Measurements from ENCODE around the gene ZMYM2. TPM values are rescaled to one million over a fixed set of nuclear protein-coding genes. Genes with fewer than 3 reads are reported as not detected.

The ZMYM2 gene
- total RNA-seq, 1 donor from 2014 or later = 61.1 TPM

DNA sequence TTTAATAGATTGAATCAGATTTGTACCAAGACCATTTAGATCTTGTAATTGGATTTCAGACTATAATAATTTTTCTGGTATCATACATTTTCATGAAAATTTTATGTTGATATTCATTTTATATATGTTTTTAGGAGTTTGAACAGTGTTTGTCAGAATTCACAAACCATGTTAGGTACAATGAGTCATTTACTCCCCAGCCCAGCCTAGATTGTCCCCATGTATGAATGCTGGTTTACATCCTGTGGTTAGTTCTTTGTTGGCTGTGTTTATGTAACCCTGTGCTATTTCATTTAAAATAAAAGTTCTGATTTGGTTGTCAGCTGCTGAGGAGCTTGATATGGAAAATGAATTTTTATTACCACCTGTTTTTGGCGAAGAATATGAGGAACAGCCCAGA is 105.6 kb downstream of the ZMYM2 start:
- H3K27me3 ChIP-seq (ENCODE audit: control insufficient read depth, insufficient read depth, low read length) = no peaks in the 10 kb centered on the region
- no peak overlapping the region for H3K4me3 ChIP-seq (ENCODE audit: low read depth, low read length)
- TF ChIP-seq, protein P1, sequence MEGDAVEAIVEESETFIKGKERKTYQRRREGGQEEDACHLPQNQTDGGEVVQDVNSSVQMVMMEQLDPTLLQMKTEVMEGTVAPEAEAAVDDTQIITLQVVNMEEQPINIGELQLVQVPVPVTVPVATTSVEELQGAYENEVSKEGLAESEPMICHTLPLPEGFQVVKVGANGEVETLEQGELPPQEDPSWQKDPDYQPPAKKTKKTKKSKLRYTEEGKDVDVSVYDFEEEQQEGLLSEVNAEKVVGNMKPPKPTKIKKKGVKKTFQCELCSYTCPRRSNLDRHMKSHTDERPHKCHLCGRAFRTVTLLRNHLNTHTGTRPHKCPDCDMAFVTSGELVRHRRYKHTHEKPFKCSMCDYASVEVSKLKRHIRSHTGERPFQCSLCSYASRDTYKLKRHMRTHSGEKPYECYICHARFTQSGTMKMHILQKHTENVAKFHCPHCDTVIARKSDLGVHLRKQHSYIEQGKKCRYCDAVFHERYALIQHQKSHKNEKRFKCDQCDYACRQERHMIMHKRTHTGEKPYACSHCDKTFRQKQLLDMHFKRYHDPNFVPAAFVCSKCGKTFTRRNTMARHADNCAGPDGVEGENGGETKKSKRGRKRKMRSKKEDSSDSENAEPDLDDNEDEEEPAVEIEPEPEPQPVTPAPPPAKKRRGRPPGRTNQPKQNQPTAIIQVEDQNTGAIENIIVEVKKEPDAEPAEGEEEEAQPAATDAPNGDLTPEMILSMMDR (IDR thresholded peaks at IDR 0.05; ENCODE audit: insufficient read depth, low read length, severe bottlenecking) = no peak
- FAIRE-seq = no peak
- peaks cover 19% of the 10 kb centered on the region for H3K36me3 ChIP-seq (ENCODE audit: control insufficient read depth, insufficient read depth, low read length)
- DNase-seq (ENCODE audit: low read depth) = no peak

DNA sequence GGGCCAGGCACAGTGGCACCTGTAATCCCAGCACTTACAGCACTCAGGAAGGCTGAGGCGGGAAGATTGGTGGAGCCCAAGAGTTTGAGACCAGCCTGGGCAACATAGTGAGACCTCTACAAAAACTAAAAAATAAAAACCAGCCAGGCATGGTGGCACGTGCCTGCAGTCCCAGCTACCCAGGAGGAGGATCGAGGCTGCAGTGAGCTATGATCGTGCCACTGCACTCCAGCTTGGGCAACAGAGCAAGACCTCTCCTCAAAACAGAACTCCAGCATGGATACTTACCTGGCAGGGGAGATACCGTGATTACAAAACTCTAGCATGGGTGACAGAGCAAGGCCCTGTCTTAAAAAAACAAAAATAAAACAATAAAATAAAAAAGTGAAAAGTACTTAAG is 107.0 kb downstream of the ZMYM2 start:
- Histone ChIP-seq H3K27me3 (ENCODE audit: control insufficient read depth, insufficient read depth, low read length) (no peaks in the 10 kb centered on the region), H3K4me3 (ENCODE audit: low read depth, low read length) (no peak overlapping the region), H3K36me3 (ENCODE audit: control insufficient read depth, insufficient read depth, low read length) (peaks cover 16% of the 10 kb centered on the region)
- no peak for DNase-seq (ENCODE audit: low read depth)
- no peak for FAIRE-seq
- TF ChIP-seq, protein P1 (IDR thresholded peaks at IDR 0.05; ENCODE audit: insufficient read depth, low read length, severe bottlenecking) = no peak

GRCh38 chr13:20069956-20070355 is 111.4 kb downstream of the ZMYM2 start:
- Histone ChIP-seq H3K27me3 (ENCODE audit: control insufficient read depth, insufficient read depth, low read length) (no peaks in the 10 kb centered on the region), H3K36me3 (ENCODE audit: control insufficient read depth, insufficient read depth, low read length) (peaks cover 22% of the 10 kb centered on the region), H3K4me3 (ENCODE audit: low read depth, low read length) (no peak overlapping the region)
- FAIRE-seq (no peak), DNase-seq (ENCODE audit: low read depth) (no peak)
- TF ChIP-seq, protein P1 (IDR thresholded peaks at IDR 0.05; ENCODE audit: insufficient read depth, low read length, severe bottlenecking) = no peak

DNA sequence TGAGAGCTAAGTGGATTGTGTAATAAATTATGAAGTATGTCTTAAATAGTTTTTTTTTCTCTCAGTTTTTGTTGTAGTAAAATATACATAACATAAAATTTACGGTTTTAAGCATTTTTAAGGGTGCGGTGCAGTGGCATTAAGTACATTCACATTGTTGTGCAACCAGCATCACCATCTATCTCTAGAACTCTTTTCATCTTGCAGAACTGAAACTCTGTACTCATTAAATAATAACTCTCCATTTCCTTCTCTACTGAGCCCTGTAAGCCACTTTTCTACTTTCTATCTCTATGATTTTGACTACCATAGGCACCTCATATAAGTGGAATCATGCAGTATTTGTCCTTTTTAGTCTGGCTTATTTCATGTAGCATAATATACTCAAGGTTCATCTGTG is 115.2 kb downstream of the ZMYM2 start:
- FAIRE-seq (no peak), DNase-seq (ENCODE audit: low read depth) (no peak)
- Histone ChIP-seq H3K4me3 (ENCODE audit: low read depth, low read length) (no peak overlapping the region), H3K36me3 (ENCODE audit: control insufficient read depth, insufficient read depth, low read length) (peaks cover 15% of the 10 kb centered on the region), H3K27me3 (ENCODE audit: control insufficient read depth, insufficient read depth, low read length) (no peaks in the 10 kb centered on the region)
- TF ChIP-seq, protein P1 (IDR thresholded peaks at IDR 0.05; ENCODE audit: insufficient read depth, low read length, severe bottlenecking) = no peak

- DNase-seq (ENCODE audit: low read depth) (no peak), FAIRE-seq (no peak)
- Histone ChIP-seq H3K4me3 (ENCODE audit: low read depth, low read length) (no peak overlapping the region), H3K36me3 (ENCODE audit: control insufficient read depth, insufficient read depth, low read length) (peaks cover 13% of the 10 kb centered on the region), H3K27me3 (ENCODE audit: control insufficient read depth, insufficient read depth, low read length) (no peaks in the 10 kb centered on the region)
- TF ChIP-seq, protein P1 (IDR thresholded peaks at IDR 0.05; ENCODE audit: insufficient read depth, low read length, severe bottlenecking) = no peak
Measured at GRCh38 chr13:20074966-20075365, 116.4 kb downstream of the ZMYM2 start.

DNA sequence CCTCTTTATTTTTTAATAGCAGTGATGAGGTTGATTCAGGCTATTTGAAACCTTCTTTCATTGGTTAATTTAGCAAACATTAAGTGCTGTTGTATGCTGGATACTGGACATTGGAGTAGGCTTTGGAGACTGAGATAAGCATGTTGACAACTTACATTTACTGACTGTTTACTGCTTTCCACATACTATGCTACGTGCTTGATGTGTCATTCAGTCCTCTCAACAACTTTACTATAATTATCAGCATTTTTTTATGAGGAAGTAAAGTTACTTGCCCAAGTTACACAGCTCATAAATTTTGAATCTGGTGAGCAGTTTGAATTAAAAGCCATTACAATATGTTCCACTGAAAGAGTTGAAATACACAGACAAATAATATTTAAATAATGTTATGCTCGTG is 118.6 kb downstream of the ZMYM2 start:
- H3K36me3 ChIP-seq (ENCODE audit: control insufficient read depth, insufficient read depth, low read length) = peaks cover 5% of the 10 kb centered on the region
- no peaks in the 10 kb centered on the region for H3K27me3 ChIP-seq (ENCODE audit: control insufficient read depth, insufficient read depth, low read length)
- TF ChIP-seq, protein P1 (IDR thresholded peaks at IDR 0.05; ENCODE audit: insufficient read depth, low read length, severe bottlenecking) = no peak
- H3K4me3 ChIP-seq (ENCODE audit: low read depth, low read length) = no peak overlapping the region
- no peak for FAIRE-seq
- DNase-seq (ENCODE audit: low read depth) = no peak
